GM23338 (cell line): Measurements from ENCODE around the gene SIRT2. TPM values are rescaled to one million over a fixed set of nuclear protein-coding genes. Genes with fewer than 3 reads are reported as not detected.

Experiments
- ATAC-seq: fragments of 200-7000 bp; cut with Tn5 transposase; 3 replicates; pipeline ENCODE4 v1.9.1; 2020
- DNase-seq: peaks from one replicate; pipeline ENCODE4 v3.0.0-alpha.2; 2015; ENCODE audit warnings: low spot score
- H2AFZ ChIP-seq: fragments of 200-600 bp; sonication (generic); 2 replicates; pipeline ENCODE4 v1.8.0; 2016; ENCODE audit warnings: antibody characterized with exemption, mild to moderate bottlenecking, moderate library complexity
- H3F3A ChIP-seq: fragments of 200-600 bp; sonication (generic); replicated peaks from 2 replicates; pipeline ENCODE4 v1.8.0; 2017; ENCODE audit warnings: antibody characterized with exemption, mixed run types, low read depth
- H3K27ac ChIP-seq: fragments of 200-600 bp; sonication (generic); 2 replicates; pipeline ENCODE4 v1.6.1; 2016; ENCODE audit warnings: low read depth
- H3K27me3 ChIP-seq: fragments of 200-600 bp; sonication (generic); 2 replicates; pipeline ENCODE4 v1.8.0; 2016; ENCODE audit warnings: mild to moderate bottlenecking, mixed run types, moderate library complexity; ENCODE audit not compliant: insufficient read depth
- H3K36me3 ChIP-seq: fragments of 200-600 bp; sonication (generic); 2 replicates; pipeline ENCODE4 v1.8.0; 2016; ENCODE audit warnings: mild to moderate bottlenecking; ENCODE audit not compliant: insufficient read depth
- H3K4me1 ChIP-seq: fragments of 200-600 bp; sonication (generic); 2 replicates; pipeline ENCODE4 v1.8.0; 2016; ENCODE audit warnings: mild to moderate bottlenecking, moderate library complexity; ENCODE audit not compliant: insufficient read depth
- H3K4me2 ChIP-seq: fragments of 200-600 bp; sonication (generic); 2 replicates; pipeline ENCODE4 v1.7.1; 2017; ENCODE audit warnings: mixed run types
- H3K4me3 ChIP-seq: fragments of 200-600 bp; sonication (generic); 2 replicates; pipeline ENCODE4 v1.6.1; 2016; ENCODE audit warnings: mixed run types
- H3K79me2 ChIP-seq: fragments of 200-600 bp; sonication (generic); replicated peaks from 2 replicates; pipeline ENCODE4 v1.8.0; 2017; ENCODE audit warnings: mild to moderate bottlenecking; ENCODE audit not compliant: insufficient read depth
- H3K9me2 ChIP-seq: fragments of 200-600 bp; sonication (generic); 2 replicates; pipeline ENCODE4 v1.8.0; 2017; ENCODE audit not compliant: insufficient read depth
- H4K20me1 ChIP-seq: fragments of 200-600 bp; sonication (generic); replicated peaks from 2 replicates; pipeline ENCODE4 v1.8.0; 2017; ENCODE audit warnings: mild to moderate bottlenecking; ENCODE audit not compliant: insufficient read depth
- H3K27ac Mint-ChIP-seq: 2 replicates; pipeline ENCODE4 v1.8.0; 2020; ENCODE audit warnings: inconsistent platforms, mild to moderate bottlenecking, moderate library complexity, mixed read lengths
- H3K27me3 Mint-ChIP-seq: 3 replicates; pipeline ENCODE4 v1.8.0; 2022; ENCODE audit warnings: low read depth, mild to moderate bottlenecking, moderate library complexity, mixed read lengths, inconsistent platforms; ENCODE audit not compliant: insufficient read depth, poor library complexity
- H3K36me3 Mint-ChIP-seq: 3 replicates; pipeline ENCODE4 v1.8.0; 2021; ENCODE audit warnings: low read depth, mild to moderate bottlenecking, inconsistent platforms, moderate library complexity, mixed read lengths
- H3K4me1 Mint-ChIP-seq: 3 replicates; pipeline ENCODE4 v1.8.0; 2020; ENCODE audit warnings: mild to moderate bottlenecking, inconsistent platforms, mixed read lengths
- H3K4me3 Mint-ChIP-seq: 3 replicates; pipeline ENCODE4 v1.8.0; 2021; ENCODE audit warnings: moderate library complexity, mild to moderate bottlenecking, inconsistent platforms, mixed read lengths
- H3K9me3 Mint-ChIP-seq: 3 replicates; pipeline ENCODE4 v1.8.0; 2020; ENCODE audit warnings: moderate library complexity, mild to moderate bottlenecking, inconsistent platforms, mixed read lengths
- CREB1 ChIP-seq: fragments of 250-450 bp; sonication (Bioruptor Pico); IDR thresholded peaks from 2 replicates; pipeline ENCODE4 v1.5.0; 2020; ENCODE audit warnings: low read depth, mild to moderate bottlenecking, moderate library complexity
- CTCF ChIP-seq, 2 experiments: fragments of 200-600 bp in 1 of 2; sonication (generic) in 1 of 2; conservative IDR thresholded peaks; 2 replicates each; pipeline versions ENCODE4 v1.5.1 to v1.6.1; 2016 to 2017; ENCODE audit warnings: antibody characterized with exemption in 2 of 2, low read depth in 2 of 2, mild to moderate bottlenecking in 2 of 2, moderate library complexity in 1 of 2
- ETS1 ChIP-seq: IDR thresholded peaks from 2 replicates; pipeline ENCODE4 v1.6.1; 2016; ENCODE audit warnings: antibody characterized with exemption
- EZH2 ChIP-seq: fragments of 200-600 bp; sonication (generic); IDR thresholded peaks from one replicate; pipeline ENCODE4 v1.8.0; 2017; ENCODE audit warnings: antibody characterized with exemption, mild to moderate bottlenecking, low read depth; ENCODE audit not compliant: unreplicated experiment
- EZH2phosphoT487 ChIP-seq: fragments of 200-600 bp; sonication (generic); IDR thresholded peaks from one replicate; pipeline ENCODE4 v1.8.1; 2018; ENCODE audit warnings: antibody characterized with exemption; ENCODE audit not compliant: unreplicated experiment
- JUNB ChIP-seq: IDR thresholded peaks from one replicate; pipeline ENCODE4 v1.6.1; 2016; ENCODE audit warnings: antibody characterized with exemption; ENCODE audit not compliant: unreplicated experiment
- NANOG ChIP-seq: IDR thresholded peaks from 2 replicates; pipeline ENCODE4 v1.6.1; 2016; ENCODE audit warnings: antibody characterized with exemption, borderline replicate concordance
- POLR2AphosphoS5 ChIP-seq: IDR thresholded peaks from 2 replicates; pipeline ENCODE4 v1.6.1; 2016; ENCODE audit warnings: antibody characterized with exemption, low read depth
- REST ChIP-seq: IDR thresholded peaks from one replicate; pipeline ENCODE4 v1.6.1; 2018; ENCODE audit warnings: antibody characterized with exemption; ENCODE audit not compliant: unreplicated experiment
- STAT1 ChIP-seq: IDR thresholded peaks from one replicate; pipeline ENCODE4 v1.6.1; 2016; ENCODE audit warnings: antibody characterized with exemption; ENCODE audit not compliant: unreplicated experiment
- ZNF114 ChIP-seq: fragments of 250-450 bp; sonication (Bioruptor Pico); IDR thresholded peaks from 2 replicates; pipeline ENCODE4 v1.5.0; 2020; ENCODE audit warnings: mild to moderate bottlenecking, moderate library complexity
- ZNF331 ChIP-seq: fragments of 250-450 bp; sonication (Bioruptor Pico); IDR thresholded peaks from 2 replicates; pipeline ENCODE4 v1.5.0; 2020; ENCODE audit warnings: low read depth, mild to moderate bottlenecking, moderate library complexity
- ZNF462 ChIP-seq: fragments of 250-450 bp; sonication (Bioruptor Pico); IDR thresholded peaks from 2 replicates; pipeline ENCODE4 v1.5.0; 2020; ENCODE audit warnings: mild to moderate bottlenecking, moderate library complexity
- polyA plus RNA-seq: library from polyadenylated mRNA; unstranded; fragments of >200 nt; fragmentation: Nextera tagmentation; extraction: Ambion mirVana; gene quantifications from 2 replicates; pipeline ENCODE4 v1.2.1, GENCODE V29; 2016
- total RNA-seq: library from RNA; depleted of rRNA; stranded (reverse); fragments of >200 nt; shearing (Covaris generic); gene quantifications from 2 replicates; pipeline ENCODE4 v1.2.3, GENCODE V29; 2014

Gene SIRT2
- total and polyA plus RNA-seq, 2 experiments from 2014 or later: 2.7 to 8.4 TPM

DNA sequence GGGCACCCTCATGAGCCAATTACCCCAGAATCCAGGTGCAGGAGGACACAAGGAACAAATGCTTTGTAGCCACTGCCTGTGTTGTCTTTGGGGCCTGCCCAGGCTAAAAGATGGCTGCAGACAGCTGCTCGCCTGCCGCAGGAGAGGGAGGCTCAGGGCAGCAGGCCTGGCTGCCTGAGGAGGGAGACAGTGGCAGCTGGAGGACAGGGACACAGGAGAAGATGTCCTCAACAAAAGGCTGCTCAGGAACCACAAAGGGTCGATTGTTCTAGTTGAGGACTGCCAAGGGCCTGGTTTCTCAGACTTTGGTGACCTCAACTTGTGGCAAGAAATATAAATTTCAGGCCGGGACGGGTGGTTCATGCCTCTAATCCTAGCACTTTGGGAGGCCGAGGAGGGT, 7.6 kb downstream of the SIRT2 start:
- Histone ChIP-seq H3K36me3 (no peaks in the 10 kb centered on the region), H3K4me3 (no peak overlapping the region), H3K4me2 (no peak overlapping the region), H3K27ac (no peak overlapping the region), H3F3A (no peaks in the 10 kb centered on the region), H4K20me1 (no peaks in the 10 kb centered on the region), H2AFZ (no peak overlapping the region), H3K79me2 (no peaks in the 10 kb centered on the region), H3K9me2 (no peaks in the 10 kb centered on the region), H3K27me3 (no peaks in the 10 kb centered on the region), H3K4me1 (no peaks in the 10 kb centered on the region)
- ATAC-seq (no peak), DNase-seq (no peak)
- Mint-ChIP-seq H3K4me3 (no peak overlapping the region), H3K36me3 (0 out of 3 replicates have a peak, but pooled peaks cover 3% of the 10 kb centered on the region), H3K9me3 (no peaks in the 10 kb centered on the region; the same call in 2 of the 3 replicates), H3K27ac (no peak overlapping the region), H3K27me3 (no peaks in the 10 kb centered on the region), H3K4me1 (peaks cover 3% of the 10 kb centered on the region; the same call in 2 of the 3 replicates)
- TF ChIP-seq ZNF462 (CRISPR knock-in tag): no peak
- TF ChIP-seq NANOG: no peak
- no peak for TF ChIP-seq EZH2
- no peak for TF ChIP-seq CREB1 (CRISPR knock-in tag)
- no peak for TF ChIP-seq POLR2AphosphoS5
- TF ChIP-seq REST: no peak
- TF ChIP-seq JUNB: no peak
- no peak for TF ChIP-seq STAT1
- no peak for TF ChIP-seq ZNF331 (CRISPR knock-in tag)
- TF ChIP-seq CTCF (conservative IDR thresholded peaks at IDR 0.05; ENCODE audit: low read depth in 2 of 2): no peak
- no peak for TF ChIP-seq ETS1
- no peak for TF ChIP-seq ZNF114 (CRISPR knock-in tag)
- no peak for TF ChIP-seq EZH2phosphoT487
